HEK293T (cell line): ENCODE results near the gene XIRP1.

ENCODE experiments used
- BHLHE40 ChIP-seq: fragments of 450-650 bp; IDR thresholded peaks from 2 replicates; pipeline ENCODE4 v1.6.1; 2016; ENCODE audit warnings: mild to moderate bottlenecking, moderate library complexity, borderline replicate concordance
- CTBP1 ChIP-seq: fragments of 450-650 bp; IDR thresholded peaks from 2 replicates; pipeline ENCODE4 v1.6.1; 2016; ENCODE audit warnings: borderline replicate concordance
- ELF4 ChIP-seq: fragments of 450-650 bp; IDR thresholded peaks from 2 replicates; pipeline ENCODE4 v1.6.1; 2017; ENCODE audit warnings: antibody characterized with exemption
- FOXA1 ChIP-seq: fragments of 450-650 bp; IDR thresholded peaks from 2 replicates; pipeline ENCODE4 v1.6.1; 2016; ENCODE audit warnings: mild to moderate bottlenecking
- FOXK2 ChIP-seq: fragments of 450-650 bp; IDR thresholded peaks from 2 replicates; pipeline ENCODE4 v1.6.1; 2016; ENCODE audit warnings: mild to moderate bottlenecking
- FOXM1 ChIP-seq: fragments of 450-650 bp; IDR thresholded peaks from 2 replicates; pipeline ENCODE4 v1.6.1; 2017; ENCODE audit warnings: mild to moderate bottlenecking, borderline replicate concordance
- HDGF ChIP-seq: fragments of 450-650 bp; IDR thresholded peaks from 2 replicates; pipeline ENCODE4 v1.6.1; 2017; ENCODE audit warnings: antibody characterized with exemption, borderline replicate concordance
- L3MBTL2 ChIP-seq: fragments of 450-650 bp; conservative IDR thresholded peaks from 2 replicates; pipeline ENCODE4 v1.6.1; 2016; ENCODE audit warnings: mild to moderate bottlenecking
- LEF1 ChIP-seq: fragments of 450-650 bp; IDR thresholded peaks from 2 replicates; pipeline ENCODE4 v1.6.1; 2017; ENCODE audit warnings: mild to moderate bottlenecking, borderline replicate concordance
- NFRKB ChIP-seq: fragments of 450-650 bp; IDR thresholded peaks from 2 replicates; pipeline ENCODE4 v1.6.1; 2016; ENCODE audit warnings: mild to moderate bottlenecking, moderate library complexity
- SP1 ChIP-seq: fragments of 450-650 bp; IDR thresholded peaks from 2 replicates; pipeline ENCODE4 v1.6.1; 2017
- SUZ12 ChIP-seq: fragments of 450-650 bp; IDR thresholded peaks from 2 replicates; pipeline ENCODE4 v1.6.1; 2016; ENCODE audit warnings: mild to moderate bottlenecking
- TARDBP ChIP-seq: fragments of 450-650 bp; IDR thresholded peaks from 2 replicates; pipeline ENCODE4 v1.6.1; 2016
- TF ChIP-seq, protein P1 (sequence below): fragments of 450-650 bp; IDR thresholded peaks from 2 replicates; pipeline ENCODE4 v1.6.1; 2016

DNA sequence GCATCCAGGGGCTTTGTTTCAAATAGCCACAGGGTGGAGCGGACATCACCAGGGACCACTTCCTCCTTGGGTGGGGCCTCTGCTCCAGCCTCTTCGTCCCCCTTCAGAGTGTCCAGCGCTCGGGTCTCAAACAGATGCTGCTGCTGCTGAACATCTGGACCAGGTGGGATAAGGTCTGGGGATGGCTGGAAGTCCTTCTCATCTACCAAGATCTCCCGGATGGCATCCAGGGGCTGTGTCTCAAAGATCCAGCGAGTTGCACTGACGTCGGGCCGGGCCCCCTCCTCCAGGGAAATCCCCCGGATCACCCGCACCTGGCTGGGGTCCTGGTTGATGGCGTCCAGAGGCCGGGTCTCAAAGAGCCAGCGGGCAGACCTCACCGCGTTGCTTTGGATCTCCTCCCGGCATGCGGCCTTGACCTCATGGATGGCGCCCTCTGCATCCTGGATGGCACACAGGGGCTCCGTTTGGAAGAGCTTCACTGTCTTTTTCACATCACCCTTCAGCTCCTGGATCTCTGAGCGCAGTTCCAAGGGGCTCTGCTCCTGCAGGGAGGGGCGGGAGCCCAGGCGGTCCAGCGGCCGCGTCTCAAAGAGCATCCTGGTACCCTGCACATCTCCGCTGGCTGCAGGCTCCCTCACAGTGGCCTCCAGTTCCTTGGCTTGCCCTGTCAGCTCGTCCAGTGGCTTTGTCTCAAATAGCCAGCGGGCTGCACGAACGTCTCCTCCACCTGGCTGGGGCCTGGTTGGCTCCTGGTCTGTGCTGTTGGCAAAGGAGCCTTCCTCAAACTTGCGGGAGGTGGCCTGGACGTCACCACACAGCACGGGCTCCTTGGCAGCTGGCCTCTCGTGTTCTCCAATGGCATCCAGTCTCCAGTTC is 3.9 kb downstream of the XIRP1 start:
- TF ChIP-seq LEF1 (no peak), SP1 (no peak), TARDBP (no peak), ELF4 (no peak), L3MBTL2 (no peak), FOXM1 (no peak), NFRKB (no peak), HDGF (no peak), CTBP1 (no peak), SUZ12 (no peak), FOXA1 (no peak), FOXK2 (no peak), BHLHE40 (no peak)
- TF ChIP-seq, protein P1, sequence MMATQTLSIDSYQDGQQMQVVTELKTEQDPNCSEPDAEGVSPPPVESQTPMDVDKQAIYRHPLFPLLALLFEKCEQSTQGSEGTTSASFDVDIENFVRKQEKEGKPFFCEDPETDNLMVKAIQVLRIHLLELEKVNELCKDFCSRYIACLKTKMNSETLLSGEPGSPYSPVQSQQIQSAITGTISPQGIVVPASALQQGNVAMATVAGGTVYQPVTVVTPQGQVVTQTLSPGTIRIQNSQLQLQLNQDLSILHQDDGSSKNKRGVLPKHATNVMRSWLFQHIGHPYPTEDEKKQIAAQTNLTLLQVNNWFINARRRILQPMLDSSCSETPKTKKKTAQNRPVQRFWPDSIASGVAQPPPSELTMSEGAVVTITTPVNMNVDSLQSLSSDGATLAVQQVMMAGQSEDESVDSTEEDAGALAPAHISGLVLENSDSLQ = no peak
